Fibroblast of skin of right biceps (primary cell): ENCODE results near the gene DRD4.
"Not testable (repeated sequence)": the region's sequence is repeated elsewhere in the genome, so short reads cannot be mapped to it uniquely, and the experiment has no call there.

Experiments
- DNase-seq: peaks from one replicate; pipeline ENCODE4 v3.0.0-alpha.2; 2013

DRD4 gene

GRCh38 chr11:680970-681369 lies 43.9 kb downstream of the DRD4 start:
- DNase-seq, result no peak

- DNase-seq, result no peak
Observed at GRCh38 chr11:686451-687243, 49.6 kb downstream of the DRD4 start.

GRCh38 chr11:687751-688150 lies 50.7 kb downstream of the DRD4 start:
- DNase-seq, result no peak

GRCh38 chr11:688681-689080 lies 51.6 kb downstream of the DRD4 start:
- DNase-seq, result no peak

GRCh38 chr11:689625-690024 lies 52.6 kb downstream of the DRD4 start:
- DNase-seq, result no peak

GRCh38 chr11:690244-690643 lies 53.2 kb downstream of the DRD4 start:
- DNase-seq, result not testable (repeated sequence)
